Mucosa of descending colon (tissue), 3 donors: ENCODE measurements around the gene FMOD. TPM values are rescaled to one million over a fixed set of nuclear protein-coding genes. Genes with fewer than 3 reads are reported as not detected.

Experiments used
- ATAC-seq: fragments of 200-7000 bp; cut with Tn5 transposase; one replicate; pipeline ENCODE4 v1.9.1; 2020; ENCODE audit warnings: mild to moderate bottlenecking, moderate library complexity
- DNase-seq, 3 donors: peaks; one replicate each; pipeline ENCODE4 v3.0.0-alpha.2; 2020
- H3K36me3 ChIP-seq: fragments of 200-600 bp; one replicate; pipeline ENCODE4 v1.8.0; 2021; ENCODE audit warnings: low read depth, mild to moderate bottlenecking
- H3K4me1 ChIP-seq: fragments of 200-600 bp; one replicate; pipeline ENCODE4 v1.8.0; 2021; ENCODE audit warnings: low read depth, mild to moderate bottlenecking
- H3K4me3 ChIP-seq: fragments of 200-600 bp; one replicate; pipeline ENCODE4 v1.8.0; 2021; ENCODE audit warnings: mild to moderate bottlenecking
- H3K9me3 ChIP-seq: fragments of 200-600 bp; one replicate; pipeline ENCODE4 v1.8.0; 2021; ENCODE audit warnings: mild to moderate bottlenecking
- CTCF ChIP-seq: fragments of 200-600 bp; IDR thresholded peaks from one replicate; pipeline ENCODE4 v1.8.0; 2022; ENCODE audit warnings: antibody characterized with exemption, mild to moderate bottlenecking
- intact Hi-C, 2 donors: fragments of 100-400 bp; cut with DNase I in 1 of 2; cut with micrococcal nuclease in 1 of 2; formaldehyde crosslinking; loops; one replicate each; pipeline versions ENCODE4 v1.11.0 to v1.11.1; 2022; cut with DNase I, micrococcal nuclease
- total RNA-seq, 3 donors: library from RNA; stranded (reverse); fragmentation: NEBNext Ultra II Directional in 2 of 3; extraction: Animal tissue kit (Norgen Biotek cat#: 25700) in 2 of 3; gene quantifications; one replicate each; pipeline versions ENCODE4 v1.2.1 to v1.2.4, GENCODE V29; 2021 to 2023
- donor health status: DM: no; HTN: no; CAD: no; lungs with moderate emphysema.
- donor health status: DM: no; HTN: no; CAD: no.
- donor health status: DM: no; HTN: yes; CAD: no.

Gene FMOD
- total RNA-seq, 3 donors from 2014 or later: 26.6 to 45.7 (median 33.3) TPM

- Histone ChIP-seq H3K36me3 (no peaks in the 10 kb centered on the region), H3K4me1 (peaks cover 76% of the 10 kb centered on the region), H3K9me3 (no peaks in the 10 kb centered on the region), H3K4me3 (no peak overlapping the region)
- ATAC-seq (peak; percentile 0), DNase-seq (peak in 1 of 3 donors; percentile 77)
- TF ChIP-seq CTCF: no peak
- intact Hi-C loops: no loop called here
These were observed 25.9 kb downstream of the FMOD start for GRCh38 chr1:203325026-203325417.

- H3K9me3 ChIP-seq: no peaks in the 10 kb centered on the region
- peak in 2 of 3 donors; percentile 50 to 57 for DNase-seq
- no peak for TF ChIP-seq CTCF
- H3K36me3 ChIP-seq: no peaks in the 10 kb centered on the region
- H3K4me3 ChIP-seq: no peak overlapping the region
- peaks cover 76% of the 10 kb centered on the region for H3K4me1 ChIP-seq
- intact Hi-C loops: no loop called here
- ATAC-seq: peak; percentile 0
These were observed 26.6 kb downstream of the FMOD start for GRCh38 chr1:203324105-203325025.

- Histone ChIP-seq H3K4me3 (no peak overlapping the region), H3K4me1 (peaks cover 74% of the 10 kb centered on the region), H3K9me3 (no peaks in the 10 kb centered on the region), H3K36me3 (no peaks in the 10 kb centered on the region)
- no peak for TF ChIP-seq CTCF
- DNase-seq (no peak), ATAC-seq (no peak)
- intact Hi-C loops: no loop called here
These were observed 27.3 kb downstream of the FMOD start for GRCh38 chr1:203323587-203323986.

GRCh38 chr1:203322500-203323179 lies 28.3 kb downstream of the FMOD start:
- intact Hi-C loops: no loop called here
- ATAC-seq: no peak

More at GRCh38 chr1:203322500-203323179, 28.3 kb downstream of the FMOD start:
- H3K4me3 ChIP-seq: no peak overlapping the region
- no peak for TF ChIP-seq CTCF
- no peaks in the 10 kb centered on the region for H3K36me3 ChIP-seq
- peak in 1 of 3 donors; percentile 45 for DNase-seq
- peaks cover 73% of the 10 kb centered on the region for H3K4me1 ChIP-seq
- H3K9me3 ChIP-seq: no peaks in the 10 kb centered on the region
